Trophoblast cell (in vitro differentiated cells and primary cell): ENCODE data around the gene TRERF1.
A peak's percentile ranks its signal among the peaks of the same experiment; 100 is the strongest.
"Not testable (repeated sequence)": the region's sequence is repeated elsewhere in the genome, so short reads cannot be mapped to it uniquely, and the experiment has no call there.

Experiments
- DNase-seq, 2 donors: peaks; one replicate each; pipeline ENCODE4 v3.0.0-alpha.2; 2016
- H2AFZ ChIP-seq: 2 replicates; pipeline ENCODE4 v1.6.1; 2013; ENCODE audit warnings: low read length, moderate library complexity, mild to moderate bottlenecking; ENCODE audit not compliant: insufficient read depth, poor library complexity
- H2AK5ac ChIP-seq: 2 replicates; pipeline ENCODE4 v1.6.1; 2013; ENCODE audit warnings: mild to moderate bottlenecking, low read length
- H2BK120ac ChIP-seq: 2 replicates; pipeline ENCODE4 v1.6.1; 2013; ENCODE audit warnings: low read length, mild to moderate bottlenecking, moderate library complexity; ENCODE audit not compliant: insufficient read depth, poor library complexity
- H2BK12ac ChIP-seq: 2 replicates; pipeline ENCODE4 v1.6.1; 2013; ENCODE audit warnings: mild to moderate bottlenecking, low read length, moderate library complexity
- H2BK5ac ChIP-seq: 2 replicates; pipeline ENCODE4 v1.6.1; 2013; ENCODE audit warnings: low read length, low read depth, moderate library complexity, mild to moderate bottlenecking; ENCODE audit not compliant: poor library complexity
- H3K14ac ChIP-seq: 2 replicates; pipeline ENCODE4 v1.6.1; 2013; ENCODE audit warnings: mild to moderate bottlenecking, low read length
- H3K18ac ChIP-seq: 2 replicates; pipeline ENCODE4 v1.6.1; 2013; ENCODE audit warnings: mild to moderate bottlenecking, low read length
- H3K23ac ChIP-seq: 2 replicates; pipeline ENCODE4 v1.6.1; 2013; ENCODE audit warnings: low read length
- H3K27ac ChIP-seq: 2 replicates; pipeline ENCODE4 v1.5.1; 2013; ENCODE audit warnings: low read depth, mild to moderate bottlenecking, inconsistent platforms, low read length, moderate library complexity
- H3K27me3 ChIP-seq: 2 replicates; pipeline ENCODE4 v1.6.1; 2013; ENCODE audit warnings: inconsistent platforms, mild to moderate bottlenecking, low read length, moderate library complexity; ENCODE audit not compliant: insufficient read depth
- H3K36me3 ChIP-seq, 2 experiments: 1 replicate in 1 of 2; 2 replicates in 1 of 2; pipeline ENCODE4 v1.6.1; 2013; ENCODE audit warnings: low read length in 2 of 2, mild to moderate bottlenecking in 2 of 2, moderate library complexity in 1 of 2; ENCODE audit not compliant: insufficient read depth in 2 of 2, control insufficient read depth in 1 of 2
- H3K4ac ChIP-seq: 2 replicates; pipeline ENCODE4 v1.6.1; 2013; ENCODE audit warnings: low read depth, mild to moderate bottlenecking, low read length, moderate library complexity
- H3K4me1 ChIP-seq, 2 experiments: 1 replicate in 1 of 2; 2 replicates in 1 of 2; pipeline ENCODE4 v1.6.1; 2013; ENCODE audit warnings: low read length in 2 of 2, mild to moderate bottlenecking in 2 of 2, moderate library complexity in 1 of 2; ENCODE audit not compliant: insufficient read depth in 2 of 2, control insufficient read depth in 1 of 2
- H3K4me2 ChIP-seq: 2 replicates; pipeline ENCODE4 v1.6.1; 2013; ENCODE audit warnings: inconsistent platforms, mild to moderate bottlenecking, low read length, moderate library complexity
- H3K4me3 ChIP-seq: 2 replicates; pipeline ENCODE4 v1.5.1; 2013; ENCODE audit warnings: mild to moderate bottlenecking, low read depth, low read length, inconsistent platforms
- H3K79me1 ChIP-seq: one replicate; pipeline ENCODE4 v1.6.1; 2013; ENCODE audit warnings: low read length
- H3K79me2 ChIP-seq: 2 replicates; pipeline ENCODE4 v1.6.1; 2013; ENCODE audit warnings: low read length, mild to moderate bottlenecking; ENCODE audit not compliant: control insufficient read depth, insufficient read depth, poor library complexity
- H3K9ac ChIP-seq: 2 replicates; pipeline ENCODE4 v1.6.1; 2013; ENCODE audit warnings: mild to moderate bottlenecking, low read length
- H3K9me3 ChIP-seq: 2 replicates; pipeline ENCODE4 v1.6.1; 2013; ENCODE audit warnings: low read depth, mild to moderate bottlenecking, control low read depth, inconsistent platforms, low read length; ENCODE audit not compliant: insufficient read depth
- H4K12ac ChIP-seq: 2 replicates; pipeline ENCODE4 v1.6.1; 2013; ENCODE audit warnings: low read depth, mild to moderate bottlenecking, low read length, moderate library complexity
- H4K8ac ChIP-seq: 2 replicates; pipeline ENCODE4 v1.6.1; 2013; ENCODE audit warnings: low read depth, mild to moderate bottlenecking, low read length, moderate library complexity
- H4K91ac ChIP-seq: one replicate; pipeline ENCODE4 v1.6.1; 2013; ENCODE audit warnings: low read depth, mild to moderate bottlenecking, low read length, moderate library complexity
- WGBS: extraction: QIAGEN DNeasy Blood & Tissue Kit; methylation state at CpG from one replicate; pipeline ENCODE4 v1.1.7; 2013; ENCODE audit warnings: missing lambda C conversion rate; ENCODE audit not compliant: insufficient read length, insufficient coverage; ENCODE audit errors: extremely low coverage; 5-methylcytosine and 5-hydroxymethylcytosine counted together

The TRERF1 gene

GRCh38 chr6:42331019-42331418, 120.7 kb downstream of the TRERF1 start:
- H3K14ac ChIP-seq = no peak overlapping the region
- no peak overlapping the region for H2AFZ ChIP-seq
- H2BK12ac ChIP-seq = no peak overlapping the region
- no peak overlapping the region for H3K23ac ChIP-seq
- no peaks in the 10 kb centered on the region for H3K36me3 ChIP-seq
- H3K9ac ChIP-seq = no peak overlapping the region
- no peak overlapping the region for H4K12ac ChIP-seq
- no peak overlapping the region for H3K4me2 ChIP-seq
- H4K91ac ChIP-seq = no peak overlapping the region
- no CpG with 5 or more reads among the region's 4 CpGs for WGBS
- H3K4me3 ChIP-seq = no peak overlapping the region
- no peak overlapping the region for H2AK5ac ChIP-seq
- H3K27me3 ChIP-seq = no peaks in the 10 kb centered on the region
- DNase-seq = no peak
- H3K79me1 ChIP-seq = no peaks in the 10 kb centered on the region
- H3K18ac ChIP-seq = no peak overlapping the region
- H2BK5ac ChIP-seq = no peak overlapping the region
- H4K8ac ChIP-seq = no peak overlapping the region
- no peak overlapping the region for H3K27ac ChIP-seq
- peaks cover 0 to 2% of the 10 kb centered on the region in 2 experiments for H3K4me1 ChIP-seq
- no peak overlapping the region for H2BK120ac ChIP-seq
- H3K79me2 ChIP-seq = no peaks in the 10 kb centered on the region
- H3K9me3 ChIP-seq = peaks cover 2% of the 10 kb centered on the region
- H3K4ac ChIP-seq = no peak overlapping the region

- H3K4me3 ChIP-seq = no peak overlapping the region
- H3K23ac ChIP-seq = no peak overlapping the region
- H3K36me3 ChIP-seq = no peaks in the 10 kb centered on the region
- no peak overlapping the region for H3K4me2 ChIP-seq
- no peak overlapping the region for H2BK5ac ChIP-seq
- no peak overlapping the region for H4K8ac ChIP-seq
- H3K9ac ChIP-seq = no peak overlapping the region
- H3K18ac ChIP-seq = no peak overlapping the region
- H3K4me1 ChIP-seq = peaks cover 0 to 2% of the 10 kb centered on the region in 2 experiments
- no peak for DNase-seq
- no peak overlapping the region for H2AK5ac ChIP-seq
- no peaks in the 10 kb centered on the region for H3K79me2 ChIP-seq
- no peaks in the 10 kb centered on the region for H3K79me1 ChIP-seq
- no peak overlapping the region for H2BK120ac ChIP-seq
- no peaks in the 10 kb centered on the region for H3K9me3 ChIP-seq
- H4K91ac ChIP-seq = no peak overlapping the region
- H2BK12ac ChIP-seq = no peak overlapping the region
- H3K14ac ChIP-seq = no peak overlapping the region
- no peak overlapping the region for H3K4ac ChIP-seq
- H2AFZ ChIP-seq = no peak overlapping the region
- no peak overlapping the region for H3K27ac ChIP-seq
- H3K27me3 ChIP-seq = no peaks in the 10 kb centered on the region
- H4K12ac ChIP-seq = no peak overlapping the region
- no CpG with 5 or more reads among the region's 2 CpGs for WGBS
These were observed 125.5 kb downstream of the TRERF1 start for GRCh38 chr6:42326248-42326647.

GRCh38 chr6:42324656-42325324, 126.9 kb downstream of the TRERF1 start:
- not testable (repeated sequence) for H4K12ac ChIP-seq, H3K18ac ChIP-seq, H3K4me2 ChIP-seq, H4K8ac ChIP-seq, DNase-seq, H3K9ac ChIP-seq, H3K4me1 ChIP-seq, H4K91ac ChIP-seq, H3K23ac ChIP-seq, H2BK120ac ChIP-seq, H3K14ac ChIP-seq, H3K36me3 ChIP-seq, H3K79me2 ChIP-seq, H3K4me3 ChIP-seq, H3K4ac ChIP-seq, H3K27me3 ChIP-seq, H2BK12ac ChIP-seq, H2AFZ ChIP-seq, H2AK5ac ChIP-seq, H2BK5ac ChIP-seq, H3K9me3 ChIP-seq, H3K79me1 ChIP-seq, H3K27ac ChIP-seq
- WGBS = no CpG with 5 or more reads among the region's 5 CpGs

- H3K4me3 ChIP-seq = peak overlapping the region; percentile 2
- H3K27me3 ChIP-seq = no peaks in the 10 kb centered on the region
- H3K79me2 ChIP-seq = no peaks in the 10 kb centered on the region
- H3K36me3 ChIP-seq = no peaks in the 10 kb centered on the region
- H4K91ac ChIP-seq = no peak overlapping the region
- no peak overlapping the region for H3K27ac ChIP-seq
- no peak overlapping the region for H2BK12ac ChIP-seq
- no peak overlapping the region for H2AFZ ChIP-seq
- no peak overlapping the region for H4K8ac ChIP-seq
- H3K23ac ChIP-seq = no peak overlapping the region
- DNase-seq = no peak
- WGBS = no CpG with 5 or more reads among the region's 2 CpGs
- no peak overlapping the region for H2BK5ac ChIP-seq
- H3K18ac ChIP-seq = no peak overlapping the region
- no peak overlapping the region for H3K9ac ChIP-seq
- no peak overlapping the region for H4K12ac ChIP-seq
- peaks cover 6% of the 10 kb centered on the region in 2 experiments for H3K4me1 ChIP-seq
- no peak overlapping the region for H2BK120ac ChIP-seq
- no peaks in the 10 kb centered on the region for H3K9me3 ChIP-seq
- no peak overlapping the region for H3K4ac ChIP-seq
- H3K14ac ChIP-seq = no peak overlapping the region
- H2AK5ac ChIP-seq = no peak overlapping the region
- peaks cover 3% of the 10 kb centered on the region for H3K79me1 ChIP-seq
- no peak overlapping the region for H3K4me2 ChIP-seq
These were observed 129.1 kb downstream of the TRERF1 start for GRCh38 chr6:42322676-42323075.
